Glutamatergic neuron (in vitro differentiated cells): ENCODE data around the gene GABRR3. TPM values are rescaled to one million over a fixed set of nuclear protein-coding genes. Genes with fewer than 3 reads are reported as not detected.

Experiments used
- DNase-seq: peaks from one replicate; pipeline ENCODE4 v3.0.0; 2022
- H3K27ac Mint-ChIP-seq: one replicate; pipeline ENCODE4 v1.8.0; 2020; ENCODE audit warnings: mild to moderate bottlenecking, mixed read lengths, inconsistent platforms; ENCODE audit not compliant: unreplicated experiment
- H3K27me3 Mint-ChIP-seq: one replicate; pipeline ENCODE4 v1.8.0; 2020; ENCODE audit warnings: mild to moderate bottlenecking, moderate library complexity, mixed read lengths, inconsistent platforms; ENCODE audit not compliant: unreplicated experiment
- H3K36me3 Mint-ChIP-seq: one replicate; pipeline ENCODE4 v1.8.0; 2020; ENCODE audit warnings: mild to moderate bottlenecking, mixed read lengths, inconsistent platforms; ENCODE audit not compliant: unreplicated experiment
- H3K4me1 Mint-ChIP-seq: one replicate; pipeline ENCODE4 v1.8.0; 2020; ENCODE audit warnings: mild to moderate bottlenecking, low read depth, mixed read lengths, inconsistent platforms; ENCODE audit not compliant: unreplicated experiment
- H3K4me3 Mint-ChIP-seq: one replicate; pipeline ENCODE4 v1.8.0; 2020; ENCODE audit warnings: mild to moderate bottlenecking, mixed read lengths, inconsistent platforms; ENCODE audit not compliant: unreplicated experiment
- H3K9me3 Mint-ChIP-seq: one replicate; pipeline ENCODE4 v1.8.0; 2020; ENCODE audit warnings: mild to moderate bottlenecking, moderate library complexity, mixed read lengths, inconsistent platforms; ENCODE audit not compliant: unreplicated experiment
- total RNA-seq: library from RNA; stranded (reverse); fragmentation: NEBNext Ultra II Directional; extraction: Animal tissue kit (Norgen Biotek cat#: 25700); gene quantifications from one replicate; pipeline ENCODE4 v1.2.1, GENCODE V29; 2021; ENCODE audit not compliant: unreplicated experiment
- TF ChIP-seq, protein P1 (sequence below): fragments of 200-600 bp; sonication (generic); IDR thresholded peaks from one replicate; pipeline ENCODE4 v1.5.0; 2021; ENCODE audit not compliant: partially characterized antibody, unreplicated experiment

The GABRR3 gene
- total RNA-seq, 1 donor from 2014 or later: not detected

GRCh38 chr3:97975466-97975865 lies 59.6 kb downstream of the GABRR3 start:
- Mint-ChIP-seq H3K9me3 (peaks cover 15% of the 10 kb centered on the region), H3K4me3 (no peak overlapping the region), H3K4me1 (peaks cover 36% of the 10 kb centered on the region), H3K27me3 (peaks cover 8% of the 10 kb centered on the region), H3K27ac (no peak overlapping the region), H3K36me3 (no peaks in the 10 kb centered on the region)
- DNase-seq: no peak
- TF ChIP-seq, protein P1, sequence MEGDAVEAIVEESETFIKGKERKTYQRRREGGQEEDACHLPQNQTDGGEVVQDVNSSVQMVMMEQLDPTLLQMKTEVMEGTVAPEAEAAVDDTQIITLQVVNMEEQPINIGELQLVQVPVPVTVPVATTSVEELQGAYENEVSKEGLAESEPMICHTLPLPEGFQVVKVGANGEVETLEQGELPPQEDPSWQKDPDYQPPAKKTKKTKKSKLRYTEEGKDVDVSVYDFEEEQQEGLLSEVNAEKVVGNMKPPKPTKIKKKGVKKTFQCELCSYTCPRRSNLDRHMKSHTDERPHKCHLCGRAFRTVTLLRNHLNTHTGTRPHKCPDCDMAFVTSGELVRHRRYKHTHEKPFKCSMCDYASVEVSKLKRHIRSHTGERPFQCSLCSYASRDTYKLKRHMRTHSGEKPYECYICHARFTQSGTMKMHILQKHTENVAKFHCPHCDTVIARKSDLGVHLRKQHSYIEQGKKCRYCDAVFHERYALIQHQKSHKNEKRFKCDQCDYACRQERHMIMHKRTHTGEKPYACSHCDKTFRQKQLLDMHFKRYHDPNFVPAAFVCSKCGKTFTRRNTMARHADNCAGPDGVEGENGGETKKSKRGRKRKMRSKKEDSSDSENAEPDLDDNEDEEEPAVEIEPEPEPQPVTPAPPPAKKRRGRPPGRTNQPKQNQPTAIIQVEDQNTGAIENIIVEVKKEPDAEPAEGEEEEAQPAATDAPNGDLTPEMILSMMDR: peak; percentile 13

DNA sequence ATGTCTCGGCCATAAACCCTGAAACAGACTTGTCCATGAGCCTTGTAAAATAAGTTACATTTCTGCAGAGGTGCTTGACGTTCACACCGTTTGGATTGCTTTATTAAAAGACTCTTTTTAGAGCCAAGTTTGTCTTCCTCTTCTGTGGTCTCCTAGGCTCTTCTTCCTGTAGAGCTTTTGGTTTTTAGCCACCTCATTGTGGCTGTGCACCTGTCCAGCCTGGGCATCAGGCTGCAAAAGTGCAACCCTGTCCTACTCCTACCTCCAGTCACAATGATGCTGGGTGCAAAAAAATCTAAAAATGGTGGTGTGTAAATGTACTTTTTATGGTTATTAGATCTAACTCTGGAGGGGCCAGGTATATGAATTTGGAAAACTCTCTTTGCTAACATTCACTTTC lies 60.1 kb downstream of the GABRR3 start:
- peaks cover 36% of the 10 kb centered on the region for H3K4me1 Mint-ChIP-seq
- peaks cover 13% of the 10 kb centered on the region for H3K9me3 Mint-ChIP-seq
- H3K4me3 Mint-ChIP-seq: no peak overlapping the region
- H3K27ac Mint-ChIP-seq: no peak overlapping the region
- no peaks in the 10 kb centered on the region for H3K36me3 Mint-ChIP-seq
- TF ChIP-seq, protein P1: no peak
- no peak for DNase-seq
- peaks cover 8% of the 10 kb centered on the region for H3K27me3 Mint-ChIP-seq

- no peak for DNase-seq
- peaks cover 6% of the 10 kb centered on the region for H3K9me3 Mint-ChIP-seq
- TF ChIP-seq, protein P1: no peak
- H3K27ac Mint-ChIP-seq: peak overlapping the region; percentile 62
- peaks cover 26% of the 10 kb centered on the region for H3K4me1 Mint-ChIP-seq
- H3K4me3 Mint-ChIP-seq: peak overlapping the region; percentile 63
- H3K36me3 Mint-ChIP-seq: no peaks in the 10 kb centered on the region
- peaks cover 3% of the 10 kb centered on the region for H3K27me3 Mint-ChIP-seq
Measured at GRCh38 chr3:97972976-97973375, 62.1 kb downstream of the GABRR3 start.

- peak; percentile 63 for DNase-seq
- Mint-ChIP-seq H3K9me3 (peaks cover 6% of the 10 kb centered on the region), H3K36me3 (no peaks in the 10 kb centered on the region), H3K27ac (peak within 1 kb of the TSS; percentile 90), H3K27me3 (peaks cover 4% of the 10 kb centered on the region), H3K4me1 (peaks cover 25% of the 10 kb centered on the region), H3K4me3 (peak within 1 kb of the TSS; percentile 87)
- TF ChIP-seq, protein P1: no peak
Measured at GRCh38 chr3:97971679-97972567, 63.2 kb downstream of the GABRR3 start, which contains the start of gene RIOX2. TSS of gene RIOX2 (minus strand) at chr3:97972431. CDS start at chr3:97967593, 4,838 bp downstream.
